GM21528 (cell line): Measurements from ENCODE around the gene CEMIP.

Experiments used
- ATAC-seq: cut with Tn5 transposase; IDR thresholded peaks from one replicate; pipeline ENCODE4 v1.9.1; 2021; ENCODE audit warnings: mild to moderate bottlenecking, moderate library complexity; ENCODE audit not compliant: unreplicated experiment, low FRiP score

Gene CEMIP, protein sequence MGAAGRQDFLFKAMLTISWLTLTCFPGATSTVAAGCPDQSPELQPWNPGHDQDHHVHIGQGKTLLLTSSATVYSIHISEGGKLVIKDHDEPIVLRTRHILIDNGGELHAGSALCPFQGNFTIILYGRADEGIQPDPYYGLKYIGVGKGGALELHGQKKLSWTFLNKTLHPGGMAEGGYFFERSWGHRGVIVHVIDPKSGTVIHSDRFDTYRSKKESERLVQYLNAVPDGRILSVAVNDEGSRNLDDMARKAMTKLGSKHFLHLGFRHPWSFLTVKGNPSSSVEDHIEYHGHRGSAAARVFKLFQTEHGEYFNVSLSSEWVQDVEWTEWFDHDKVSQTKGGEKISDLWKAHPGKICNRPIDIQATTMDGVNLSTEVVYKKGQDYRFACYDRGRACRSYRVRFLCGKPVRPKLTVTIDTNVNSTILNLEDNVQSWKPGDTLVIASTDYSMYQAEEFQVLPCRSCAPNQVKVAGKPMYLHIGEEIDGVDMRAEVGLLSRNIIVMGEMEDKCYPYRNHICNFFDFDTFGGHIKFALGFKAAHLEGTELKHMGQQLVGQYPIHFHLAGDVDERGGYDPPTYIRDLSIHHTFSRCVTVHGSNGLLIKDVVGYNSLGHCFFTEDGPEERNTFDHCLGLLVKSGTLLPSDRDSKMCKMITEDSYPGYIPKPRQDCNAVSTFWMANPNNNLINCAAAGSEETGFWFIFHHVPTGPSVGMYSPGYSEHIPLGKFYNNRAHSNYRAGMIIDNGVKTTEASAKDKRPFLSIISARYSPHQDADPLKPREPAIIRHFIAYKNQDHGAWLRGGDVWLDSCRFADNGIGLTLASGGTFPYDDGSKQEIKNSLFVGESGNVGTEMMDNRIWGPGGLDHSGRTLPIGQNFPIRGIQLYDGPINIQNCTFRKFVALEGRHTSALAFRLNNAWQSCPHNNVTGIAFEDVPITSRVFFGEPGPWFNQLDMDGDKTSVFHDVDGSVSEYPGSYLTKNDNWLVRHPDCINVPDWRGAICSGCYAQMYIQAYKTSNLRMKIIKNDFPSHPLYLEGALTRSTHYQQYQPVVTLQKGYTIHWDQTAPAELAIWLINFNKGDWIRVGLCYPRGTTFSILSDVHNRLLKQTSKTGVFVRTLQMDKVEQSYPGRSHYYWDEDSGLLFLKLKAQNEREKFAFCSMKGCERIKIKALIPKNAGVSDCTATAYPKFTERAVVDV (N-terminal part only)

GRCh38 chr15:80778964-80779657, at the start of gene CEMIP:
Gene CEMIP, plus strand, starts transcription at chr15:80779370. Its CDS starts 94,510 bp downstream, at chr15:80873880.
- ATAC-seq = no peak

- no peak for ATAC-seq
Measured at GRCh38 chr15:80730387-80730786, 48.8 kb upstream of the CEMIP start.

DNA sequence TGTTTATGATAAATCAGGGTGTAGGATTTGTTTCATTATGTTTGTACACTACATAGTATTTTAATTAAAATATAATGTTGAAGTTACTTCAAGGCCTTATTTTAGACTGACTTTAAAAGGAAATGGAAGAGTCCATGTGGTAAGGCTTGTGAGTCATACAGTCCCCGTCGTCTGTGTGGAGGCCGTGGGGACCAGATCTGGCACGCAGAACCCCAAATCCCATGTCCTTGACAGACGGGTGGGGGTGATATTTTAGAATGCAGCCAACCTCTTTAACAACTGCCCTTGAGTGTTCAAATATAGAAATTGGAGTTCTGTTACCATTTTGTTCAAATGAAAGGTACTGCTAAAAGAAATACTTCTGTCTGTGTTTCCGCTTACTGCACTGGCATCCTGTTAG, 48.2 kb upstream of the CEMIP start:
- no peak for ATAC-seq

- no peak for ATAC-seq
Measured at GRCh38 chr15:80732167-80732566, 47.0 kb upstream of the CEMIP start.

DNA sequence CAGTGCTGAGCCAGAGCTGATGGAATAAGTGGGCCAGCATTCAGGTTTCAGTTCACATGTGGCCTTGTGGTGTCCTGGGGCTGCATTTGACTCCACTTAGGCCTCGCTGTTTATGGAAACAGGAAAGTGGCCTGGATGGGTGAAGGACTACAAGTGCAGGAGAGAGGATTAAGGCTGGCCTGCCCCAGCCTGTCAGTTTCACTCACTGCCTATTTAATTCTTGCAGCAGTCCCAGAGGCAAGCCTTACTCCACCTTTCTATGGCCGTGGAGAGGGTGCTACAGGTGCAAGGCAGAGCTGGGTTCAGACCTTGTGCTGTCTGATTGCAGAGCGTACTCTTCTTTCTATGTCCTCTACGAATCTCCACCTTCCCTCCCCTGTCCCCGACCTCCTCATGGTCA, 46.4 kb upstream of the CEMIP start:
- ATAC-seq = no peak

- no peak for ATAC-seq
Measured at GRCh38 chr15:80733460-80733859, 45.7 kb upstream of the CEMIP start.

GRCh38 chr15:80735344-80735743, 43.8 kb upstream of the CEMIP start:
- no peak for ATAC-seq

- no peak for ATAC-seq
Measured at GRCh38 chr15:80736560-80736959, 42.6 kb upstream of the CEMIP start.

- ATAC-seq = no peak
Measured at GRCh38 chr15:80739919-80740318, 39.3 kb upstream of the CEMIP start.

DNA sequence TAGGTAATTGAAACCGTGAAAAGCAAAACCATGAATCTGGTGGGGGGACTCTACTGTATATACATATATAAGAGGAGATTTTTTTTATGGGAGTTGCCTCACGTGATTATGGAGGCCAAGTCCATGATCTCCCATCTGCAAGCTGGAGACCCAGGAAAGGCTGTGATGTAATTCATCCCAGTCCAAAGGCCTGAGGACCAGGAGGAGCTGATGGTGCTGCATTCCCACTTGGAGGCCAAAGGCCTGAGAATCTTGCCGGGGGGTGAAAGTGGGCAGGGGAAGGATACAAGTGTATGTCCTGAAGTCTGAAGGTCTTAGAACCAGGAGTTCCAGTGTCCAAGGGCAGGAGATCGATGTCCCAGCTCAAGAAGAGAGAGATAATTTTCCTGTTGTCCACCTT, 37.1 kb upstream of the CEMIP start:
- ATAC-seq = no peak

GRCh38 chr15:80743189-80743833, 35.9 kb upstream of the CEMIP start:
- no peak for ATAC-seq

GRCh38 chr15:80744415-80744814, 34.8 kb upstream of the CEMIP start:
- ATAC-seq = no peak

- no peak for ATAC-seq
Measured at GRCh38 chr15:80744826-80745225, 34.3 kb upstream of the CEMIP start.

DNA sequence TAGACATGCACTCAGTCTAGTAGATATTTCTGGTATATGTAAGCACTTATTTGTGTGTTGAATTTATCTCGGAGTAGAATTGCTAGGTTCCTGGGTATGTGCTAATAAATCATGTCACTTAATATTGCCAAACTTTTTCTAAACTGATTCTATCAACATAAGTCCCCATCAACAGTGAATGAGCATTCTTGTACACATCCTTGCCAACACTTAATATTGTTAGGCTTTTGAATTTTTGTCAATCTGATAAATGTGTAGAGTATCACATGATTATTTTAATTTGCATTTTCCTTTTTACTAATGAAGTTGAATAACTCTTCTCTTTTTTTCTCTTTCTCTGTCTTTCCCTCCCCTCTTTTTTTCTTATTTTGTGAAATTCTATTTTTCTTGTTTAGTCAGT, 33.3 kb upstream of the CEMIP start:
- ATAC-seq = no peak

GRCh38 chr15:80747317-80748053, 31.7 kb upstream of the CEMIP start:
- ATAC-seq = no peak

DNA sequence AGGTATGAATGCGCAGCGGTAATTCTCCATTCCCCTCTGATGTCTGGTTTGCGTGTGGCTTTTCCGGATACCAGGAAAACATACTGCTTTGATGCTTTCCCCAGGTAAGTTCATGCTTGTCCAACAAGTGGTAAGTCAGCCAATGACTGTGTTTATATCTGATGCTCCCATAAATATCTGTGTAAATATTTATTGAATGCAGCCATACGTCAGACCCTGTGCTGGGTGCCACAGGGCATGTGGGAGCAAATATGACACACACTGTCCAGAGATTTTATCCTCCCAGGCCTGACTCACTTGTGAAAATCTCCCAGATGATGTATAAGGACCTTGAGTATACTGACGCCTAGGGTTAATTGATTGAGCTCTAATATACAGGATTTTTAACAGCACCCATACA, 29.6 kb upstream of the CEMIP start:
- ATAC-seq = no peak

- ATAC-seq = no peak
Measured at GRCh38 chr15:80750575-80750974, 28.6 kb upstream of the CEMIP start.

DNA sequence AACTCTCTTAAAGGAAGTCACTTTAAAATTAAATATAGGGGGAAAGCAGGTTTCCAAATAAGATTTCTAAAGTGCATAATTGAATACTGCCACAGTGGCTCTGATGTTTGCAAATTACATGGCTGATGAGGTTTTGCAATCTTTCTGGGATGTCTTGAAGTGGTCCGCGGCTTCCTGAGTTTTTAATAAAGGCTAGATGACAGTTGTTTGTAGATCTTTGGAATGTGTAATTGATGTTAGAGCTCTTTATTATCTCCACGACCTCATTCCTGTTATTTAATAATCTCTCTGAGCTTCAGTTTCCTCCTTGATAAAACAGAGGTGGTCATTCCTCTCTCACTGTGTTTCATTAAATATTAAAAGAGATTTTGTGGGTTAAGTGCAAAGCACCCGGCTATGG, 27.0 kb upstream of the CEMIP start:
- no peak for ATAC-seq

DNA sequence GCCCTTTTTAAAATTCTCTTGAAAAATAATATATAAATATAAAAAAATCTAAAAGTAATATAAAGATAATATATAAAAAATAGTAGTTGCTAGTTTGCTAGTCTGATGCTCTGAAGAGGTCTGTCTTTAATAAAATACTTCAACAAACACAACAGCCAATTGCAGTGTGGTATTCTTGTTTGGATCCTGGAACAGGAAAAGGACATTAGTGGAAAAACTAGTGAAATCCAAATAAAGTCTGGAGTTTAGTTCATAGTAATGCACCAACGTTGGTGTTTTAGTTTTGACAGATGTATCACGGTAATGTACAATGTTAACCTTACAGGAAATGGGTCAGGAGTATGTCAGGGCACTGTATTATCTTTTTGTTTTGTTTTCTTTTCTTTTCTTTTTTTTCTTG, 26.0 kb upstream of the CEMIP start:
- ATAC-seq = no peak
